Measurements from ENCODE around the gene IL1A. TPM values are rescaled to one million over a fixed set of nuclear protein-coding genes. Genes with fewer than 3 reads are reported as not detected.

Gene IL1A
- polyA plus RNA-seq, 1 of the 3 experiments (the other 2 are of a cell fraction): not detected

DNA sequence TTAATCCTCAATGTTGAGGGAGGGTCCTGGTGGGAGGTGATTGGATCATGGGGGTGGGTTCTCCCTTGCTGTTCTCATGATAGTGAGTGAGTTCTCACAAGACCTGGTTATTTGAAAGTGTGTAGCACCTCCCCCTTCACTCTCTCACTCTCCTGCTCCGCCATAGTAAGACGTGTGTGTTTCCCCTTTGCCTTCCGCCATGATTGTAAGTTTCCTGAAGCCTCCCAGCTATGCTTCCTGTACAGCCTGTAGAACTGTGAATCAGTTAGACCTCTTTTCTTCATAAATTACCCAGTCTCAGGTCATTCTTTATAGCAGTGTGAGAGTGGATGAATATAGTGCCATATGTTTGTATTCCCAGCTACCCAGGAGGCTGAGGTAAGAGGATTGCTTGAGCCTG lies 42.7 kb upstream of the IL1A start:
- CTCF ChIA-PET: no interaction called here
- WGBS (ENCODE audit: low lambda C conversion rate): 53% methylated on average over 3 of the region's 3 CpGs

DNA sequence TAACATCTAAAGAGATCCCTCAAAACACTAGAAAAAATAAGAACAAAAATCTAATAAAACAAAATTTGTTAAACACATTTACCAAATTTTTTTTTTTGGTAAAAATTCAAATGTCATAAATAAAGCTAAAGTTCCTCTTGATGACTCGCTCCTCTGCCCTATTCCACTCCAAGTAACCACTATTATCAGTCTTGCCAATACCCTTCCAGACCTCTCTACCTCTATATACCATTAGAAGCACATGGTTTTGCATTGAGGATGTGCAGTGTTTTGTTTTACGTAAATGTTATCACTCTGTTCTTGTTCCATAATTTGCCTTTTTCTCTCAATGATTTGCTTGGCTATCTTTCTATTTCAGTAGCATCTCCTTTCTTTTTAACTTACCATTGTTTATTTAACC lies 41.4 kb upstream of the IL1A start:
- no peaks in the 10 kb centered on the region for H3K9me3 ChIP-seq
- H3K4me1 ChIP-seq (ENCODE audit: control insufficient read depth in 1 of 2, insufficient read depth in 2 of 2, low read depth in 1 of 2, low read length in 1 of 2): no peaks in the 10 kb centered on the region; a peak in 1 of 4 replicates
- TF ChIP-seq YY1 (IDR thresholded peaks at IDR 0.05; ENCODE audit: low read depth) (no peak), NRF1 (IDR thresholded peaks at IDR 0.05; ENCODE audit: low read depth, low read length) (no peak), TAF1 (IDR thresholded peaks at IDR 0.05; ENCODE audit: borderline replicate concordance, low read depth, low read length) (no peak), RAD21 (IDR thresholded peaks at IDR 0.05; ENCODE audit: low read length) (no peak), TEAD4 (IDR thresholded peaks at IDR 0.05; ENCODE audit: borderline replicate concordance, insufficient read depth) (no peak)
- no peak overlapping the region for H2AFZ ChIP-seq (ENCODE audit: low read depth)
- no peak overlapping the region for H3K4me3 ChIP-seq (ENCODE audit: low read depth in 2 of 2, low read length in 1 of 2)
- H3F3A ChIP-seq (replicated peaks; ENCODE audit: insufficient read depth): no peaks in the 10 kb centered on the region
- H3K4me2 ChIP-seq: no peak overlapping the region
- POLR2A ChIA-PET: no interaction called here
- no peak overlapping the region for H3K9ac ChIP-seq
- DNase-seq: no peak
- H3K27ac ChIP-seq (ENCODE audit: low read depth in 2 of 2, low read length in 1 of 2): no peak overlapping the region
- CTCF ChIA-PET: interaction anchor here (1.5 kb wide), 1 partner anchor 116 kb away, joined by 3 read pairs; no protein-coding TSS in a partner anchor
- H3K36me3 ChIP-seq (replicated peaks in 1 of 2; ENCODE audit: control insufficient read depth in 1 of 2, insufficient read depth in 2 of 2, low read length in 1 of 2): no peaks in the 10 kb centered on the region
- H3K9me2 ChIP-seq: no peaks in the 10 kb centered on the region
- H3K27me3 ChIP-seq (ENCODE audit: insufficient read depth): no peaks in the 10 kb centered on the region
- no peaks in the 10 kb centered on the region for H4K20me1 ChIP-seq (ENCODE audit: insufficient read depth)
- no peaks in the 10 kb centered on the region for H3K79me2 ChIP-seq (ENCODE audit: insufficient read depth)
- WGBS (ENCODE audit: low lambda C conversion rate): 45% methylated on average over 2 of the region's 2 CpGs

More for the DNA sequence above, 42.7 kb upstream of the IL1A start:
- POLR2A ChIA-PET: no interaction called here
- H3K9ac ChIP-seq: no peak overlapping the region
- H3K79me2 ChIP-seq (ENCODE audit: insufficient read depth): no peaks in the 10 kb centered on the region
- H3K27ac ChIP-seq (ENCODE audit: low read depth in 2 of 2, low read length in 1 of 2): no peak overlapping the region
- no peaks in the 10 kb centered on the region for H3K9me2 ChIP-seq
- TF ChIP-seq RAD21 (IDR thresholded peaks at IDR 0.05; ENCODE audit: low read length) (no peak), TCF12 (IDR thresholded peaks at IDR 0.05) (no peak), MXI1 (IDR thresholded peaks at IDR 0.05; ENCODE audit: low read depth, low read length) (no peak), FOXM1 (IDR thresholded peaks at IDR 0.05; ENCODE audit: low read depth) (no peak), ELF1 (IDR thresholded peaks at IDR 0.05) (no peak)
- TF ChIP-seq, protein P1, sequence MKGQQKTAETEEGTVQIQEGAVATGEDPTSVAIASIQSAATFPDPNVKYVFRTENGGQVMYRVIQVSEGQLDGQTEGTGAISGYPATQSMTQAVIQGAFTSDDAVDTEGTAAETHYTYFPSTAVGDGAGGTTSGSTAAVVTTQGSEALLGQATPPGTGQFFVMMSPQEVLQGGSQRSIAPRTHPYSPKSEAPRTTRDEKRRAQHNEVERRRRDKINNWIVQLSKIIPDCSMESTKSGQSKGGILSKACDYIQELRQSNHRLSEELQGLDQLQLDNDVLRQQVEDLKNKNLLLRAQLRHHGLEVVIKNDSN (IDR thresholded peaks at IDR 0.05; ENCODE audit: borderline replicate concordance, low read depth): no peak
- TF ChIP-seq, protein P2, sequence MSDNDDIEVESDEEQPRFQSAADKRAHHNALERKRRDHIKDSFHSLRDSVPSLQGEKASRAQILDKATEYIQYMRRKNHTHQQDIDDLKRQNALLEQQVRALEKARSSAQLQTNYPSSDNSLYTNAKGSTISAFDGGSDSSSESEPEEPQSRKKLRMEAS (IDR thresholded peaks at IDR 0.05; ENCODE audit: low read depth): no peak
- H3K27me3 ChIP-seq (ENCODE audit: insufficient read depth): no peaks in the 10 kb centered on the region
- H3K9me3 ChIP-seq: no peaks in the 10 kb centered on the region
- no peak overlapping the region for H3K4me3 ChIP-seq (ENCODE audit: low read depth in 2 of 2, low read length in 1 of 2)
- H3K4me2 ChIP-seq: no peak overlapping the region
- no peaks in the 10 kb centered on the region for H3K36me3 ChIP-seq (replicated peaks in 1 of 2; ENCODE audit: control insufficient read depth in 1 of 2, insufficient read depth in 2 of 2, low read length in 1 of 2)
- H4K20me1 ChIP-seq (ENCODE audit: insufficient read depth): no peaks in the 10 kb centered on the region
- DNase-seq: no peak
- H3K4me1 ChIP-seq (ENCODE audit: control insufficient read depth in 1 of 2, insufficient read depth in 2 of 2, low read depth in 1 of 2, low read length in 1 of 2): no peaks in the 10 kb centered on the region; a peak in 1 of 4 replicates
- H3F3A ChIP-seq (replicated peaks; ENCODE audit: insufficient read depth): no peaks in the 10 kb centered on the region
- H2AFZ ChIP-seq (ENCODE audit: low read depth): no peak overlapping the region

DNA sequence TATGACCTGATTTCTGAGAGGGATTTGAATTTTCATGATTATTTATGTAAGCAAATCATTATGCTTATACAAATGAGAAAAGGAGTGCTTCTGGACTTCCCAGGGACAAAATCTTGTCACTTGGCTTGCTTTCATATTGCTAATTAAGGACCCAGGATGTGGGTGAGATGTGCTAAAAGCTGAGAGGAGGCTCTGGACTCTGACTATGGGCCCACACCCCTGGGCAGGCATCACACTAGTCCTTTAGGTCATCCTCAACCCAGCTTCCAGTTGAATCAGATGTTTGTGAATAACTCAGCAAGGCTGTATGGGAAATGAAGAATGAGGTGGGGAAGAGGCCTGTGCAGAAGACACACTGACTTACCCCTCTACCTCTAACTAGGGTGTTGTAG lies 40.4 kb upstream of the IL1A start:
- CTCF ChIA-PET: no interaction called here
- POLR2A ChIA-PET: no interaction called here
- TF ChIP-seq RAD21 (IDR thresholded peaks at IDR 0.05; ENCODE audit: low read length): no peak
- H3K36me3 ChIP-seq (replicated peaks in 1 of 2; ENCODE audit: control insufficient read depth in 1 of 2, insufficient read depth in 2 of 2, low read length in 1 of 2): no peaks in the 10 kb centered on the region
- H3F3A ChIP-seq (replicated peaks; ENCODE audit: insufficient read depth): no peaks in the 10 kb centered on the region
- no peaks in the 10 kb centered on the region for H4K20me1 ChIP-seq (ENCODE audit: insufficient read depth)
- H3K79me2 ChIP-seq (ENCODE audit: insufficient read depth): no peaks in the 10 kb centered on the region
- H3K9me2 ChIP-seq: no peaks in the 10 kb centered on the region
- no peak overlapping the region for H2AFZ ChIP-seq (ENCODE audit: low read depth)
- H3K9me3 ChIP-seq: no peaks in the 10 kb centered on the region
- H3K27me3 ChIP-seq (ENCODE audit: insufficient read depth): no peaks in the 10 kb centered on the region
- H3K9ac ChIP-seq: no peak overlapping the region
- H3K4me3 ChIP-seq (ENCODE audit: low read depth in 2 of 2, low read length in 1 of 2): no peak overlapping the region
- no peaks in the 10 kb centered on the region; a peak in 1 of 4 replicates for H3K4me1 ChIP-seq (ENCODE audit: control insufficient read depth in 1 of 2, insufficient read depth in 2 of 2, low read depth in 1 of 2, low read length in 1 of 2)
- H3K4me2 ChIP-seq: no peak overlapping the region
- H3K27ac ChIP-seq (ENCODE audit: low read depth in 2 of 2, low read length in 1 of 2): no peak overlapping the region
- no peak for DNase-seq
